Left lung (tissue), 10 donors: ENCODE data around the gene ADGB. TPM values are rescaled to one million over a fixed set of nuclear protein-coding genes. Genes with fewer than 3 reads are reported as not detected.
"Not testable (repeated sequence)": the region's sequence is repeated elsewhere in the genome, so short reads cannot be mapped to it uniquely, and the experiment has no call there.

Source experiments
- ATAC-seq: fragments of 200-7000 bp; cut with Tn5 transposase; one replicate; pipeline ENCODE4 v1.9.1; 2020; ENCODE audit warnings: moderate library complexity
- DNase-seq, 4 donors: peaks; one replicate each; pipeline ENCODE4 v3.0.0-alpha.2; 2013 to 2020
- H3K27ac ChIP-seq, 2 donors: fragments of 200-600 bp; sonication (generic) in 1 of 2; one replicate each; pipeline versions ENCODE4 v1.5.0 to v1.8.0; 2020 to 2021
- H3K27me3 ChIP-seq, 2 donors: fragments of 200-600 bp; sonication (generic) in 1 of 2; one replicate each; pipeline versions ENCODE4 v1.5.0 to v1.8.0; 2020 to 2021
- H3K36me3 ChIP-seq, 2 donors: fragments of 200-600 bp; sonication (generic) in 1 of 2; one replicate each; pipeline versions ENCODE4 v1.5.0 to v1.8.0; 2020 to 2021
- H3K4me1 ChIP-seq, 2 donors: fragments of 200-600 bp; one replicate each; pipeline ENCODE4 v1.8.0; 2021
- H3K4me3 ChIP-seq, 2 donors: fragments of 200-600 bp; sonication (generic) in 1 of 2; one replicate each; pipeline versions ENCODE4 v1.5.0 to v1.8.0; 2020 to 2021; ENCODE audit warnings: mild to moderate bottlenecking in 1 of 2
- H3K9me3 ChIP-seq, 2 donors: fragments of 200-600 bp; sonication (generic) in 1 of 2; one replicate each; pipeline versions ENCODE4 v1.5.0 to v1.8.0; 2020 to 2021
- CTCF ChIP-seq, 2 donors: fragments of 200-600 bp; sonication (generic) in 1 of 2; IDR thresholded peaks; one replicate each; pipeline versions ENCODE4 v1.5.0 to v1.8.0; 2021; ENCODE audit warnings: antibody characterized with exemption in 2 of 2
- intact Hi-C, 2 donors: fragments of 100-400 bp; cut with DNase I; formaldehyde crosslinking; loops; one replicate each; pipeline versions ENCODE4 v1.11.2 to v1.14.2; 2022
- polyA plus RNA-seq, 6 donors: library from polyadenylated mRNA; unstranded; fragments of 120-200 nt; gene quantifications; one replicate each; pipeline ENCODE4 v1.2.1, GENCODE V29; 2013; ENCODE audit not compliant: insufficient read length in 6 of 6
- total RNA-seq, 2 donors: library from RNA; stranded (reverse); fragmentation: NEBNext Ultra II Directional; extraction: Animal tissue kit (Norgen Biotek cat#: 25700); gene quantifications; one replicate each; pipeline ENCODE4 v1.2.1, GENCODE V29; 2021
- donor health status: DM: no; HTN: yes; CAD: no.
- donor health status: DM: no; HTN: no; CAD: no.

The ADGB gene
- total and polyA plus RNA-seq, 8 donors, result 0.67 to 5.9 (median 2.5) TPM; not detected in 1

GRCh38 chr6:146813554-146813953, 214.8 kb downstream of the ADGB start:
- Histone ChIP-seq H3K4me1 (no peaks in the 10 kb centered on the region), H3K36me3 (no peaks in the 10 kb centered on the region), H3K27me3 (no peaks in the 10 kb centered on the region), H3K9me3 (no peaks in the 10 kb centered on the region), H3K4me3 (no peak overlapping the region), H3K27ac (no peak overlapping the region)
- intact Hi-C loops, result no loop called here
- no peak for ATAC-seq
- DNase-seq, result no peak
- TF ChIP-seq CTCF (IDR thresholded peaks at IDR 0.05), result no peak

- no peaks in the 10 kb centered on the region for H3K4me1 ChIP-seq
- TF ChIP-seq CTCF (IDR thresholded peaks at IDR 0.05), result no peak
- H3K9me3 ChIP-seq, result no peaks in the 10 kb centered on the region
- ATAC-seq (no peak), DNase-seq (no peak)
- H3K27ac ChIP-seq, result no peak overlapping the region
- H3K27me3 ChIP-seq, result no peaks in the 10 kb centered on the region
- intact Hi-C loops, result no loop called here
- no peaks in the 10 kb centered on the region for H3K36me3 ChIP-seq
- no peak overlapping the region for H3K4me3 ChIP-seq
Measured at GRCh38 chr6:146814148-146814750, 215.5 kb downstream of the ADGB start.

GRCh38 chr6:146815511-146816462, 217.0 kb downstream of the ADGB start:
- H3K27me3 ChIP-seq, H3K36me3 ChIP-seq, ATAC-seq, H3K4me3 ChIP-seq, H3K4me1 ChIP-seq, H3K9me3 ChIP-seq, DNase-seq, intact Hi-C loops, H3K27ac ChIP-seq: not testable (repeated sequence)

GRCh38 chr6:146819596-146820320, 221.0 kb downstream of the ADGB start:
- H3K36me3 ChIP-seq, result no peaks in the 10 kb centered on the region
- no peak overlapping the region for H3K27ac ChIP-seq
- DNase-seq, result no peak
- H3K27me3 ChIP-seq, result no peaks in the 10 kb centered on the region
- ATAC-seq, result no peak
- H3K4me3 ChIP-seq, result no peak overlapping the region
- intact Hi-C loops, result no loop called here
- no peak for TF ChIP-seq CTCF (IDR thresholded peaks at IDR 0.05)
- no peaks in the 10 kb centered on the region for H3K4me1 ChIP-seq
- H3K9me3 ChIP-seq, result no peaks in the 10 kb centered on the region

GRCh38 chr6:146827216-146827928, 228.6 kb downstream of the ADGB start:
- DNase-seq (no peak), ATAC-seq (no peak)
- TF ChIP-seq CTCF (IDR thresholded peaks at IDR 0.05), result no peak
- H3K27me3 ChIP-seq, result no peaks in the 10 kb centered on the region
- H3K27ac ChIP-seq, result no peak overlapping the region
- intact Hi-C loops, result no loop called here
- H3K36me3 ChIP-seq, result no peaks in the 10 kb centered on the region
- no peaks in the 10 kb centered on the region for H3K9me3 ChIP-seq
- no peaks in the 10 kb centered on the region for H3K4me1 ChIP-seq
- no peak overlapping the region for H3K4me3 ChIP-seq
